DND-41 (cell line): ENCODE data around the gene OSBPL5.

Experiments
- EZH2 ChIP-seq: IDR thresholded peaks from 3 replicates; pipeline ENCODE4 v1.6.1; 2012; ENCODE audit warnings: borderline replicate concordance, low read depth, mild to moderate bottlenecking, moderate library complexity, low read length, inconsistent platforms; ENCODE audit not compliant: severe bottlenecking
- TF ChIP-seq, protein P1 (sequence below): IDR thresholded peaks from 2 replicates; pipeline ENCODE4 v1.5.1; 2012; ENCODE audit warnings: borderline replicate concordance, low read length, moderate library complexity, mild to moderate bottlenecking; ENCODE audit not compliant: poor library complexity, severe bottlenecking; ENCODE audit errors: extremely low read depth

DNA sequence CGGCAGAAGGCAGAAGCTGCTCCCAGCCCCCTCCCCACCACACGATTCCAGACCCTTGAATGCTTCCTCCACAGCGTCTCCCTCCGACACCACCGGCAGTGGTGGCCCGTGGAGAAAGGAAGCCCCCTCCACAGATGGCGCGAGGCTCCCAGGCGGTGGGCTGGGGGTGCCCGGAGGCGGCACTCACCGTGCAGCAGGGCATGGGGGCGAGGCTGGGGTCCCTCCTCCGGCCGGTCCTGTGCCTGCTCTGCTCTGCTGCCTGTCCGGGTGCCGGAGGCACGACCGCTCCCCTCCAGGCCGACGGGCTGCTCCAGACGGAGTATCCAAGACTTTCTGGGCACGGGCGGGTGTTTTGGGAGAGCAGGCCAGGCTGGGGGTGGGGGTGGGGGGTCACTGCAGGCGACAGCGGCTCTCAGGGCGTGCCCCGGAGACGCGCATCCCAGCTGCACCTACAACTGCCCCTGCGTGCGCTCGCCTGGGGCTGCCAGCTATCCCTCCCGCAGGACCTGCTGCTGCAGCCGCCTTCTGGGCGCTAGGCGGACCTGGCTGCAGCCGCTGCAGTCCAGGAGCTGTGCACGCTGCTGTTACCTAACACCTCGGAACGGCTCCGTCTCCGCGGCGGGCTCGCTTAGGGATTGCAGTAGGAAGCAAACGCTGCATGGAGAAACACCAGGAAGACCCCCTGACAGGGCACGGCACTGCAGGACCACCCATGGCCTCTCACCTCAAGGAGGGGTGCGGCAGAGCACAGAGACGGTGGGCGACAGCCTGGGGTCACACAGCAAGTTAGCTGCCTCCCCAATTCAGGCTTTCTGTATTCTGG lies 38.3 kb upstream of the OSBPL5 start:
- TF ChIP-seq, protein P1, sequence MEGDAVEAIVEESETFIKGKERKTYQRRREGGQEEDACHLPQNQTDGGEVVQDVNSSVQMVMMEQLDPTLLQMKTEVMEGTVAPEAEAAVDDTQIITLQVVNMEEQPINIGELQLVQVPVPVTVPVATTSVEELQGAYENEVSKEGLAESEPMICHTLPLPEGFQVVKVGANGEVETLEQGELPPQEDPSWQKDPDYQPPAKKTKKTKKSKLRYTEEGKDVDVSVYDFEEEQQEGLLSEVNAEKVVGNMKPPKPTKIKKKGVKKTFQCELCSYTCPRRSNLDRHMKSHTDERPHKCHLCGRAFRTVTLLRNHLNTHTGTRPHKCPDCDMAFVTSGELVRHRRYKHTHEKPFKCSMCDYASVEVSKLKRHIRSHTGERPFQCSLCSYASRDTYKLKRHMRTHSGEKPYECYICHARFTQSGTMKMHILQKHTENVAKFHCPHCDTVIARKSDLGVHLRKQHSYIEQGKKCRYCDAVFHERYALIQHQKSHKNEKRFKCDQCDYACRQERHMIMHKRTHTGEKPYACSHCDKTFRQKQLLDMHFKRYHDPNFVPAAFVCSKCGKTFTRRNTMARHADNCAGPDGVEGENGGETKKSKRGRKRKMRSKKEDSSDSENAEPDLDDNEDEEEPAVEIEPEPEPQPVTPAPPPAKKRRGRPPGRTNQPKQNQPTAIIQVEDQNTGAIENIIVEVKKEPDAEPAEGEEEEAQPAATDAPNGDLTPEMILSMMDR = no peak
- no peak for TF ChIP-seq EZH2
